Keratinocyte (primary cell): Measurements from ENCODE around the gene LY6G6F. TPM values are rescaled to one million over a fixed set of nuclear protein-coding genes. Genes with fewer than 3 reads are reported as not detected.

Experiments used
- DNase-seq: peaks from one replicate; pipeline ENCODE4 v3.0.0-alpha.2; 2011; ENCODE audit warnings: low read depth, missing footprints, low spot score
- FAIRE-seq: peaks from 2 replicates; lab custom pipeline; 2011; peaks lifted over from hg19 to GRCh38; lab: Jason Lieb, UNC
- H2AFZ ChIP-seq: 2 replicates; pipeline ENCODE4 v1.6.0; 2012; ENCODE audit warnings: low read length, control low read depth, inconsistent platforms; ENCODE audit not compliant: control insufficient read depth
- H3K27ac ChIP-seq: 2 replicates; pipeline ENCODE4 v1.5.1; 2011; ENCODE audit warnings: low read length; ENCODE audit not compliant: control insufficient read depth, insufficient read depth
- H3K27me3 ChIP-seq: 3 replicates; pipeline ENCODE4 v1.6.0; 2011; ENCODE audit warnings: low read length; ENCODE audit not compliant: control insufficient read depth, insufficient read depth; ENCODE audit errors: extremely low read depth
- H3K36me3 ChIP-seq, 2 experiments: 2 replicates in 1 of 2; 3 replicates in 1 of 2; pipeline ENCODE4 v1.5.1; 2011; ENCODE audit warnings: low read length in 2 of 2, mild to moderate bottlenecking in 1 of 2; ENCODE audit not compliant: control insufficient read depth in 2 of 2, insufficient read depth in 2 of 2; ENCODE audit errors: extremely low read depth in 1 of 2
- H3K4me1 ChIP-seq: 3 replicates; pipeline ENCODE4 v1.5.1; 2011; ENCODE audit warnings: low read length; ENCODE audit not compliant: control insufficient read depth, insufficient read depth; ENCODE audit errors: extremely low read depth
- H3K4me2 ChIP-seq: 3 replicates; pipeline ENCODE4 v1.6.0; 2011; ENCODE audit warnings: low read depth, low read length; ENCODE audit not compliant: control insufficient read depth, insufficient read depth; ENCODE audit errors: extremely low read depth
- H3K4me3 ChIP-seq, 3 experiments: fragments of 200-600 bp in 1 of 3; sonication (generic) in 1 of 3; 2 replicates in 2 of 3; 3 replicates in 1 of 3; pipeline ENCODE4 v1.5.1; 2011 to 2016; ENCODE audit warnings: low read length in 3 of 3, mild to moderate bottlenecking in 3 of 3, control low read depth in 2 of 3, inconsistent platforms in 1 of 3, low read depth in 1 of 3, mixed read lengths in 1 of 3, mixed run types in 1 of 3, moderate library complexity in 1 of 3; ENCODE audit not compliant: control insufficient read depth in 2 of 3, insufficient read depth in 2 of 3; ENCODE audit errors: extremely low read depth in 1 of 3
- H3K79me2 ChIP-seq: 2 replicates; pipeline ENCODE4 v1.6.0; 2012; ENCODE audit warnings: low read length; ENCODE audit not compliant: control insufficient read depth, insufficient read depth
- H3K9ac ChIP-seq: 3 replicates; pipeline ENCODE4 v1.6.0; 2011; ENCODE audit warnings: low read length; ENCODE audit not compliant: control insufficient read depth, insufficient read depth; ENCODE audit errors: extremely low read depth
- H3K9me1 ChIP-seq: 3 replicates; pipeline ENCODE4 v1.6.0; 2011; ENCODE audit warnings: low read length; ENCODE audit not compliant: control insufficient read depth, insufficient read depth; ENCODE audit errors: extremely low read depth
- H3K9me3 ChIP-seq: 2 replicates; pipeline ENCODE4 v1.5.1; 2012; ENCODE audit warnings: low read depth, low read length; ENCODE audit not compliant: control insufficient read depth
- H4K20me1 ChIP-seq: 3 replicates; pipeline ENCODE4 v1.6.0; 2011; ENCODE audit warnings: low read length; ENCODE audit not compliant: control insufficient read depth, insufficient read depth; ENCODE audit errors: extremely low read depth
- EZH2 ChIP-seq: IDR thresholded peaks from one replicate; pipeline ENCODE4 v1.6.1; 2012; ENCODE audit warnings: inconsistent platforms, mild to moderate bottlenecking, low read length, moderate library complexity
- dilution Hi-C: fragments of 300-500 bp; cut with MboI; formaldehyde crosslinking; loops from one replicate; pipeline ENCODE4 v1.7.0; 2020; ENCODE audit warnings: low sequenced_read_pairs; ENCODE audit not compliant: extremely low pct_ligation_motif_present
- polyA plus RNA-seq, 5 experiments: library from polyadenylated mRNA; depleted of rRNA in 3 of 5; stranded (reverse) in 3 of 5; stranded (forward) in 1 of 5; unstranded in 1 of 5; fragments of >200 nt; gene quantifications; 1 replicate in 1 of 5; 2 replicates in 3 of 5; 3 replicates in 1 of 5; pipeline versions ENCODE4 v1.2.1 to v1.2.3, GENCODE V29; 2011 to 2012; ENCODE audit warnings: missing spikeins in 2 of 5, low read depth in 1 of 5, low replicate concordance in 1 of 5
- TF ChIP-seq, protein P1 (sequence below), 3 experiments: IDR thresholded peaks in 1 of 3; conservative IDR thresholded peaks in 1 of 3; optimal IDR thresholded peaks in 1 of 3; 2 replicates in 2 of 3; 3 replicates in 1 of 3; pipeline versions ENCODE3 to v1.5.1; 2011; ENCODE audit warnings: low read length in 3 of 3, mild to moderate bottlenecking in 3 of 3, moderate library complexity in 2 of 3, control low read depth in 1 of 3, inconsistent platforms in 1 of 3; ENCODE audit not compliant: insufficient read depth in 2 of 3; ENCODE audit errors: extremely low read depth in 1 of 3

The LY6G6F gene
- polyA plus RNA-seq, 1 donor (not counting 4 experiments of a cell fraction or from before 2014, with no cell fraction given) = not detected

DNA sequence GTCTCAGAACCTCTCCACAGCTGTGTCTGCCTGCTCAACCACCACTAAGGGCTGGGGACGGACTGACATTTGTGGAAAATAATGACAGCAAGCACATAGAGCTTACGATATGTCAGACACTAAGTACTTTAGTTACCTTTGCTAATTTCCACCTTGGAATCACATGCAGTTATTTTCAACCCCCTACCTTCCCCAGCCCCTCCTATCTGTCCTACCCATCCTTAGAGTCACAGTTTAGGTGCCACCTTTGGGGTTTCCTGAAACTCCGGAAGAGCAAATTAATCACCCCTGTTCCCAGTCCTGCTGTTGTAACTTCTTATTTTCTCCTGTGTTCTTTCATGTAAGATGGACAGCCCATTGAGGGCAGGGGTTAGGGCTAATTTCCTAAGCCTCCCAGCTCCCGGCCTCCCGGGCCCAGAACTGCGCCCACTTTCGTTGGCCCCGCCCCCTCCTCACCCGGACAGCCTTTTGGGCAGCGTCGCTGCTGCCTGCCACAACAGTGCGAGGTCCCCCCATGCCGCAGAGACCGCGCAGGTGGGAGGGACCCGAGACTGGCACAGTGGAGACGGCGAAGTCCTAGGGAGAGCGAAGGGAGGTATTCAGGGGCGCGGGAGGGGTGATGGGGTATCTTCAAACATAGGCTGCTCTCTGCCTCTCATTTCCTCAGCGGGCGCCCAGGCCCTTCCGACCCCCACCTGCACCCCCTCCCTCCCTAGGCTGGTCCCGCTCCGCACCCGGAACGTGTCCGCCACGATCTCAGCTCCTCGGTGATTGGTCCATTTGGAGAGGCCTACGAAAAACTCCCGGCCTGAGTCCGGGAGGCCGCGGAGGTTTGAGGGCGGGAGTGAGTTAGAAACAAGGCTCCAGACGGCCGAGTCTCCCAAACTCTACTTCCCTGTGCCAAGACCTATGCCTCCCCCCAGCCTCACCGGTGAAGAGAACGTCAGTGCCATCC lies 21.3 kb downstream of the LY6G6F start:
- H3K9me1 ChIP-seq = peaks cover 2% of the 10 kb centered on the region
- H3K9ac ChIP-seq = no peak overlapping the region
- no peak for DNase-seq
- H3K27me3 ChIP-seq = no peaks in the 10 kb centered on the region
- H3K4me1 ChIP-seq = peaks cover 9% of the 10 kb centered on the region
- dilution Hi-C loops = no loop called here
- peaks cover 16 to 25% of the 10 kb centered on the region in 2 experiments for H3K36me3 ChIP-seq
- no peak overlapping the region for H3K4me3 ChIP-seq
- peaks cover 8% of the 10 kb centered on the region for H4K20me1 ChIP-seq
- FAIRE-seq = no peak
- no peak for TF ChIP-seq EZH2
- TF ChIP-seq, protein P1, sequence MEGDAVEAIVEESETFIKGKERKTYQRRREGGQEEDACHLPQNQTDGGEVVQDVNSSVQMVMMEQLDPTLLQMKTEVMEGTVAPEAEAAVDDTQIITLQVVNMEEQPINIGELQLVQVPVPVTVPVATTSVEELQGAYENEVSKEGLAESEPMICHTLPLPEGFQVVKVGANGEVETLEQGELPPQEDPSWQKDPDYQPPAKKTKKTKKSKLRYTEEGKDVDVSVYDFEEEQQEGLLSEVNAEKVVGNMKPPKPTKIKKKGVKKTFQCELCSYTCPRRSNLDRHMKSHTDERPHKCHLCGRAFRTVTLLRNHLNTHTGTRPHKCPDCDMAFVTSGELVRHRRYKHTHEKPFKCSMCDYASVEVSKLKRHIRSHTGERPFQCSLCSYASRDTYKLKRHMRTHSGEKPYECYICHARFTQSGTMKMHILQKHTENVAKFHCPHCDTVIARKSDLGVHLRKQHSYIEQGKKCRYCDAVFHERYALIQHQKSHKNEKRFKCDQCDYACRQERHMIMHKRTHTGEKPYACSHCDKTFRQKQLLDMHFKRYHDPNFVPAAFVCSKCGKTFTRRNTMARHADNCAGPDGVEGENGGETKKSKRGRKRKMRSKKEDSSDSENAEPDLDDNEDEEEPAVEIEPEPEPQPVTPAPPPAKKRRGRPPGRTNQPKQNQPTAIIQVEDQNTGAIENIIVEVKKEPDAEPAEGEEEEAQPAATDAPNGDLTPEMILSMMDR (optimal IDR thresholded peaks at IDR 0.05 in 1 of 3, IDR thresholded peaks at IDR 0.05 in 1 of 3, conservative IDR thresholded peaks at IDR 0.05 in 1 of 3; ENCODE audit: extremely low read depth in 1 of 3, insufficient read depth in 2 of 3, low read length in 3 of 3) = no peak
- H3K79me2 ChIP-seq = no peaks in the 10 kb centered on the region
- H3K27ac ChIP-seq = no peak overlapping the region
- no peak overlapping the region for H3K4me2 ChIP-seq
- H3K9me3 ChIP-seq = no peaks in the 10 kb centered on the region
- H2AFZ ChIP-seq = no peak overlapping the region

DNA sequence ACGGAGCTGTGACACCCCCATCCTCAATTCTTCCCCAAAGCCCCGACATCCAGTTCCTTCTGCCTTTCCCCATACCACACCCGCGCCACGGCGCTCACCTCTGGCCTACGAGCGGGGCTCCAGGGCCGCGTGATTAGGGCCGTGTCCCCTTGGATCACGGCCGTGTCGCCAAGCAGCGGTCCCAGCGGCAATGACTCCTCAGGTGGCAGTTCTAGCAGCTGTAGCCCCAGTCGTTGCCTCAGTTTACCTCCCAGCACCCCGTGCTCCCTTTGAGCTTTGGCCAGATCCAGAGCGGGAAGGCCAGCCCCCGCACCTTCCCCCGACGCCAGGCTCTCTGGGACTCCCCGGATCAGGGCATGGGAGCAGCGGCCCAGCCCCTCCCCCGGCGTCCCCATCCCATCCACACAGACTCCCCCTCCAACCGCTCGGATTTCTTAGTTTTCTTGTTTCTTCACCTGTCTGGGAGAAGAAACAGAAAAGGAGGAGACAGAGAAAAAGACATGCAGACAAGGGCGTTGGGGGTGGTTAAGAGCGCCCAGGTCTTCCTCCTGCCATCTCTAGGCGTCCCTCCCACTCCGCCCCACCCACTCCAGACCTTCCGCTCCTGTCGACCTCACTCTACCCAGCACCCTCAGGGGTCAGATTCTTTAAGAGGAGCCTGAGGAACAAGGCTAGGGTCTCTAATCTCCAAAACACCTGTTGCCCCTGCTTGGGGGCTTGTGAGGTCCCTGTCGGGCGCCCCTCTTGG lies 22.3 kb downstream of the LY6G6F start, which contains the start of gene DDAH2:
Gene DDAH2, minus strand, starts transcription at position 533 of the 748 bp plus-strand sequence. Its CDS starts 138 bp downstream, at position 395.
- H3K27ac ChIP-seq = no peak within 1 kb of the TSS
- DNase-seq (no peak), FAIRE-seq (no peak)
- peaks cover 12% of the 10 kb centered on the region for H4K20me1 ChIP-seq
- H3K9ac ChIP-seq = peak within 1 kb of the TSS; percentile 50
- dilution Hi-C loops = no loop called here
- H3K79me2 ChIP-seq = peaks cover 9% of the 10 kb centered on the region
- peaks cover 18% of the 10 kb centered on the region for H3K4me1 ChIP-seq
- peaks cover 25 to 34% of the 10 kb centered on the region in 2 experiments for H3K36me3 ChIP-seq
- H3K9me3 ChIP-seq = no peaks in the 10 kb centered on the region
- peak within 1 kb of the TSS; percentile 91 for H3K4me2 ChIP-seq
- no peaks in the 10 kb centered on the region for H3K27me3 ChIP-seq
- no peak within 1 kb of the TSS for H2AFZ ChIP-seq
- TF ChIP-seq, protein P1 (optimal IDR thresholded peaks at IDR 0.05 in 1 of 3, IDR thresholded peaks at IDR 0.05 in 1 of 3, conservative IDR thresholded peaks at IDR 0.05 in 1 of 3; ENCODE audit: extremely low read depth in 1 of 3, insufficient read depth in 2 of 3, low read length in 3 of 3) = peak in 2 of 3 experiments; percentile 53 to 61
- no peak for TF ChIP-seq EZH2
- peak within 1 kb of the TSS; percentile 38 to 74 (median 70) for H3K4me3 ChIP-seq
- peaks cover 4% of the 10 kb centered on the region for H3K9me1 ChIP-seq
